Stomach (tissue), 9 donors: ENCODE measurements around the gene CNTN4. TPM values are rescaled to one million over a fixed set of nuclear protein-coding genes. Genes with fewer than 3 reads are reported as not detected.

Experiments
- DNase-seq, 2 donors: peaks; one replicate each; pipeline versions ENCODE4 v3.0.0 to v3.0.0-alpha.2; 2013 to 2019
- H3K27ac ChIP-seq, 5 donors: fragments of 200-600 bp in 4 of 5; sonication (generic) in 4 of 5; one replicate each; pipeline ENCODE4 v1.5.1; 2013 to 2019; ENCODE audit warnings: mild to moderate bottlenecking in 1 of 5, moderate library complexity in 1 of 5
- H3K27me3 ChIP-seq, 3 donors: fragments of 200-600 bp; sonication (generic); one replicate each; pipeline ENCODE4 v1.5.1; 2017 to 2019; ENCODE audit warnings: mixed run types in 1 of 3
- H3K36me3 ChIP-seq, 4 donors: fragments of 200-600 bp; sonication (generic); 1 replicate in 3 of 4; 2 replicates in 1 of 4; pipeline ENCODE4 v1.5.1; 2016 to 2019
- H3K4me1 ChIP-seq, 4 donors: fragments of 200-600 bp; sonication (generic); one replicate each; pipeline ENCODE4 v1.5.1; 2016 to 2019
- H3K4me3 ChIP-seq, 4 donors: fragments of 200-600 bp; sonication (generic) in 3 of 4; one replicate each; pipeline ENCODE4 v1.5.1; 2016 to 2019; ENCODE audit warnings: mild to moderate bottlenecking in 1 of 4
- H3K9me3 ChIP-seq, 4 donors: fragments of 200-600 bp; sonication (generic); one replicate each; pipeline ENCODE4 v1.5.1; 2016 to 2019
- EP300 ChIP-seq: sonication (generic); formaldehyde crosslinking; IDR thresholded peaks from one replicate; pipeline ENCODE4 v1.6.1; 2017; ENCODE audit warnings: antibody characterized with exemption
- POLR2A ChIP-seq, 4 donors: fragments of 450-650 bp; IDR thresholded peaks; one replicate each; pipeline ENCODE4 v1.6.1; 2016; ENCODE audit warnings: antibody characterized with exemption in 4 of 4, control low read depth in 2 of 4, mild to moderate bottlenecking in 1 of 4, moderate library complexity in 1 of 4
- POLR2AphosphoS5 ChIP-seq, 3 donors: sonication (generic); formaldehyde crosslinking; IDR thresholded peaks; one replicate each; pipeline ENCODE4 v1.6.1; 2016; ENCODE audit warnings: antibody characterized with exemption in 3 of 3
- WGBS, 5 donors: extraction: QIAGEN DNeasy Blood & Tissue Kit in 3 of 5; methylation state at CpG; one replicate each; pipeline versions ENCODE4 v1.1.5 to v1.1.7; 2013 to 2018; 5-methylcytosine and 5-hydroxymethylcytosine counted together
- intact Hi-C: fragments of 100-400 bp; cut with DNase I; formaldehyde crosslinking; loops from one replicate; pipeline ENCODE4 v1.15.1; 2023; ENCODE audit warnings: low total_unique reads
- polyA plus RNA-seq, 3 donors: library from polyadenylated mRNA; stranded (reverse); fragments of 200-250 nt; gene quantifications; one replicate each; pipeline ENCODE4 v1.2.3, GENCODE V29; 2013
- total RNA-seq, 5 donors: library from RNA; depleted of rRNA; stranded (reverse); fragments of >200 nt; gene quantifications; one replicate each; pipeline versions ENCODE4 v1.1.0 to v1.2.3, GENCODE V29; 2014 to 2016
- TF ChIP-seq, protein P1 (sequence below), 7 experiments: fragments of 450-650 bp in 4 of 7; fragments of 200-600 bp in 3 of 7; sonication (generic) in 3 of 7; IDR thresholded peaks; one replicate each; pipeline ENCODE4 v1.5.1; 2016 to 2019; ENCODE audit warnings: antibody characterized with exemption in 7 of 7, control low read depth in 2 of 7, mild to moderate bottlenecking in 1 of 7
- donor health status: healthy with polysubstance abuse.
- donor health status: Bipolar disorder and iron deficiency.
- donor health status: healthy.

Gene CNTN4
- total and polyA plus RNA-seq, 8 donors, result 0.45 to 97.0 (median 5.6) TPM

DNA sequence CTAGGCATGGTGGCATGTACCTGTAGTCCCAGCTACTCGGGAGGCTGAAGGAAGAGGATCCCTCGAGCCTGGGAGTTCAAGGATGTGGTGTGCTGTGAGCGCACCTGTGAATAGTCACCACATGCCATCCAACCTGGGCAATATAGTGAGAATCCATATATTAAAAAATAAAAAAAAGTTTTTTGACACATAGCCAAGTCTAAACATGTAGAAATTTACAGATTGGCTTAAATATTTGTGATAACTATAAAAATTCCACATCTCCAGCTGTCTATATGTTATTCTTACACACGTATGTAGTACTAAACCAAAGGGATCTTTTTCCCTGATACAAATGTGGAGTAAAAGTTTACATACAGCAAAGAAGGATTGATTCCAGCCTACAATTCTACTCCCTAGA, 119.7 kb downstream of the CNTN4 start:
- intact Hi-C loops, result no loop called here
- no peak for DNase-seq
- Histone ChIP-seq H3K4me3 (no peak overlapping the region), H3K9me3 (peaks cover 0 to 4% (median 0%) of the 10 kb centered on the region in 4 donors), H3K4me1 (no peaks in the 10 kb centered on the region), H3K27me3 (no peaks in the 10 kb centered on the region), H3K36me3 (no peaks in the 10 kb centered on the region), H3K27ac (no peak overlapping the region)
- WGBS, 5 donors, result 77 to 85% (median 82%) methylated on average over 4 of the region's 4 CpGs
- TF ChIP-seq EP300 (no peak), POLR2A (IDR thresholded peaks at IDR 0.05) (no peak), POLR2AphosphoS5 (IDR thresholded peaks at IDR 0.05) (no peak)
- TF ChIP-seq, protein P1, sequence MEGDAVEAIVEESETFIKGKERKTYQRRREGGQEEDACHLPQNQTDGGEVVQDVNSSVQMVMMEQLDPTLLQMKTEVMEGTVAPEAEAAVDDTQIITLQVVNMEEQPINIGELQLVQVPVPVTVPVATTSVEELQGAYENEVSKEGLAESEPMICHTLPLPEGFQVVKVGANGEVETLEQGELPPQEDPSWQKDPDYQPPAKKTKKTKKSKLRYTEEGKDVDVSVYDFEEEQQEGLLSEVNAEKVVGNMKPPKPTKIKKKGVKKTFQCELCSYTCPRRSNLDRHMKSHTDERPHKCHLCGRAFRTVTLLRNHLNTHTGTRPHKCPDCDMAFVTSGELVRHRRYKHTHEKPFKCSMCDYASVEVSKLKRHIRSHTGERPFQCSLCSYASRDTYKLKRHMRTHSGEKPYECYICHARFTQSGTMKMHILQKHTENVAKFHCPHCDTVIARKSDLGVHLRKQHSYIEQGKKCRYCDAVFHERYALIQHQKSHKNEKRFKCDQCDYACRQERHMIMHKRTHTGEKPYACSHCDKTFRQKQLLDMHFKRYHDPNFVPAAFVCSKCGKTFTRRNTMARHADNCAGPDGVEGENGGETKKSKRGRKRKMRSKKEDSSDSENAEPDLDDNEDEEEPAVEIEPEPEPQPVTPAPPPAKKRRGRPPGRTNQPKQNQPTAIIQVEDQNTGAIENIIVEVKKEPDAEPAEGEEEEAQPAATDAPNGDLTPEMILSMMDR (IDR thresholded peaks at IDR 0.05), result no peak

- Histone ChIP-seq H3K4me3 (no peak overlapping the region), H3K27me3 (no peaks in the 10 kb centered on the region), H3K4me1 (no peaks in the 10 kb centered on the region), H3K9me3 (peaks cover 0 to 4% (median 0%) of the 10 kb centered on the region in 4 donors), H3K36me3 (no peaks in the 10 kb centered on the region), H3K27ac (no peak overlapping the region)
- TF ChIP-seq EP300, result no peak
- no peak for TF ChIP-seq POLR2A (IDR thresholded peaks at IDR 0.05)
- TF ChIP-seq POLR2AphosphoS5 (IDR thresholded peaks at IDR 0.05), result no peak
- TF ChIP-seq, protein P1 (IDR thresholded peaks at IDR 0.05), result no peak
- intact Hi-C loops, result no loop called here
- DNase-seq, result no peak
- 36 to 88% (median 58%) methylated on average over 2 of the region's 2 CpGs for WGBS, 5 donors
Observed at GRCh38 chr3:2218816-2219215, 120.2 kb downstream of the CNTN4 start.

- no peaks in the 10 kb centered on the region for H3K36me3 ChIP-seq
- no peak overlapping the region for H3K4me3 ChIP-seq
- H3K9me3 ChIP-seq, result no peaks in the 10 kb centered on the region
- H3K4me1 ChIP-seq, result no peaks in the 10 kb centered on the region
- TF ChIP-seq EP300 (no peak), POLR2AphosphoS5 (IDR thresholded peaks at IDR 0.05) (no peak), POLR2A (IDR thresholded peaks at IDR 0.05) (no peak)
- TF ChIP-seq, protein P1 (IDR thresholded peaks at IDR 0.05), result no peak
- H3K27ac ChIP-seq, result no peak overlapping the region
- no peaks in the 10 kb centered on the region for H3K27me3 ChIP-seq
- no peak for DNase-seq
- intact Hi-C loops, result no loop called here
- WGBS, 5 donors, result 55 to 65% (median 59%) methylated on average over 4 of the region's 4 CpGs
Observed at GRCh38 chr3:2236203-2236602, 137.5 kb downstream of the CNTN4 start.

GRCh38 chr3:2244137-2244536, 145.5 kb downstream of the CNTN4 start:
- Histone ChIP-seq H3K9me3 (no peaks in the 10 kb centered on the region), H3K27ac (no peak overlapping the region), H3K36me3 (no peaks in the 10 kb centered on the region), H3K4me3 (no peak overlapping the region), H3K4me1 (no peaks in the 10 kb centered on the region), H3K27me3 (no peaks in the 10 kb centered on the region)
- intact Hi-C loops, result no loop called here
- TF ChIP-seq POLR2AphosphoS5 (IDR thresholded peaks at IDR 0.05), result no peak
- TF ChIP-seq EP300, result no peak
- TF ChIP-seq, protein P1 (IDR thresholded peaks at IDR 0.05), result no peak
- TF ChIP-seq POLR2A (IDR thresholded peaks at IDR 0.05), result no peak
- no peak for DNase-seq
